Measurements from ENCODE around the gene PCNT. TPM values are rescaled to one million over a fixed set of nuclear protein-coding genes. Genes with fewer than 3 reads are reported as not detected.

The PCNT gene
- total RNA-seq, 1 donor from 2014 or later: 39.9 TPM

DNA sequence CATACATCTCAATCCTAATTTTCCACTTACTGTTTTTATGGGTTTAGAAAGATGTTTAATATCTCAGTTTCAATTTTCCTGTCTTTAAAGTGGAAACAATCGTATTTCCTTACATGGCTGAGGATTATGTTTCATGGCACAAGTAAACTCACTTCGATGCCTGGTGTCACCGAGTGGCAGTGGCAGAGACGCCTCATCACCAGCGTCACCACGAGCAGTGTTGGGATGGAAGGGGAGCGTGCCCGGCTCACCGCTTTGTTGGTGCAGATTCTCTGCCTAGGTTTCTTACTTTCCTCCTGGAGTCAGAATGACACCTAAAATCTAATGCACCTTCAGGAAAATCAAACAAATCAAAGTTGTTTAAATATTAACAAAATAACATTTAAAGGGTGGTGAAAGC, 86.6 kb downstream of the PCNT start:
- Histone ChIP-seq H3K9me3 (no peaks in the 10 kb centered on the region), H3K36me3 (peaks cover 12 to 36% of the 10 kb centered on the region in 2 donors), H3K27me3 (no peaks in the 10 kb centered on the region), H3K4me1 (no peaks in the 10 kb centered on the region), H3K4me3 (no peak overlapping the region), H3K27ac (no peak overlapping the region)
- intact Hi-C loops (cut with DNase I): no loop called here
- TF ChIP-seq, protein P1, sequence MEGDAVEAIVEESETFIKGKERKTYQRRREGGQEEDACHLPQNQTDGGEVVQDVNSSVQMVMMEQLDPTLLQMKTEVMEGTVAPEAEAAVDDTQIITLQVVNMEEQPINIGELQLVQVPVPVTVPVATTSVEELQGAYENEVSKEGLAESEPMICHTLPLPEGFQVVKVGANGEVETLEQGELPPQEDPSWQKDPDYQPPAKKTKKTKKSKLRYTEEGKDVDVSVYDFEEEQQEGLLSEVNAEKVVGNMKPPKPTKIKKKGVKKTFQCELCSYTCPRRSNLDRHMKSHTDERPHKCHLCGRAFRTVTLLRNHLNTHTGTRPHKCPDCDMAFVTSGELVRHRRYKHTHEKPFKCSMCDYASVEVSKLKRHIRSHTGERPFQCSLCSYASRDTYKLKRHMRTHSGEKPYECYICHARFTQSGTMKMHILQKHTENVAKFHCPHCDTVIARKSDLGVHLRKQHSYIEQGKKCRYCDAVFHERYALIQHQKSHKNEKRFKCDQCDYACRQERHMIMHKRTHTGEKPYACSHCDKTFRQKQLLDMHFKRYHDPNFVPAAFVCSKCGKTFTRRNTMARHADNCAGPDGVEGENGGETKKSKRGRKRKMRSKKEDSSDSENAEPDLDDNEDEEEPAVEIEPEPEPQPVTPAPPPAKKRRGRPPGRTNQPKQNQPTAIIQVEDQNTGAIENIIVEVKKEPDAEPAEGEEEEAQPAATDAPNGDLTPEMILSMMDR (IDR thresholded peaks at IDR 0.05): no peak
- no peak for DNase-seq (ENCODE audit: low spot score in 2 of 2)

DNA sequence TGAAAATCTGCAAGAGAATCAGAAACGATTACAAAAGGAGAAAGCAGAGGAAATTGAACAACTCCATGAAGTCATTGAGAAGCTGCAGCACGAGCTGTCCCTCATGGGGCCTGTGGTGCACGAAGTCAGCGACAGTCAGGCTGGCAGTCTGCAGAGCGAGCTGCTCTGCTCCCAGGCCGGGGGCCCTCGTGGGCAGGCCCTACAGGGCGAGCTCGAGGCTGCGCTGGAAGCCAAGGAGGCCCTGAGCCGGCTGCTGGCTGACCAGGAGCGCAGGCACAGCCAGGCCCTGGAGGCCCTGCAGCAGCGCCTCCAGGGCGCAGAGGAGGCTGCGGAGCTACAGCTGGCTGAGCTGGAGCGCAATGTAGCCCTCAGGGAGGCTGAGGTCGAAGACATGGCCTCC, 87.3 kb downstream of the PCNT start:
- Histone ChIP-seq H3K9me3 (no peaks in the 10 kb centered on the region), H3K27me3 (no peaks in the 10 kb centered on the region), H3K36me3 (peaks cover 19 to 38% of the 10 kb centered on the region in 2 donors), H3K27ac (no peak overlapping the region), H3K4me1 (no peaks in the 10 kb centered on the region), H3K4me3 (no peak overlapping the region)
- TF ChIP-seq, protein P1 (IDR thresholded peaks at IDR 0.05): no peak
- DNase-seq (ENCODE audit: low spot score in 2 of 2): no peak
- intact Hi-C loops (cut with DNase I): no loop called here

DNA sequence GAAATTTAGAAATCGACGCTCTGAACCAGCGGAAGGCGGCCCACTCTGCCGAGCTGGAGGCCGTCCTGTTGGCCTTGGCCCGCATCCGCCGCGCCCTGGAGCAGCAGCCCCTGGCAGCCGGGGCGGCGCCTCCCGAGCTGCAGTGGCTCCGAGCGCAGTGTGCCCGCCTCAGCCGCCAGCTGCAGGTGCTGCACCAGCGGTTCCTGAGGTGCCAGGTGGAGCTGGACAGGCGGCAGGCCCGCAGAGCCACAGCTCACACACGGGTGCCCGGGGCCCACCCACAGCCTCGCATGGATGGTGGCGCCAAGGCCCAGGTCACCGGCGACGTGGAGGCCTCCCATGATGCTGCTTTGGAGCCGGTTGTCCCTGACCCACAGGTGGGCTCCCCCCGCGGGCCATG, 87.7 kb downstream of the PCNT start:
- intact Hi-C loops (cut with DNase I): no loop called here
- Histone ChIP-seq H3K4me3 (no peak overlapping the region), H3K9me3 (no peaks in the 10 kb centered on the region), H3K27me3 (no peaks in the 10 kb centered on the region), H3K36me3 (peaks cover 23 to 42% of the 10 kb centered on the region in 2 donors), H3K4me1 (no peaks in the 10 kb centered on the region), H3K27ac (no peak overlapping the region)
- TF ChIP-seq, protein P1 (IDR thresholded peaks at IDR 0.05): no peak
- DNase-seq (ENCODE audit: low spot score in 2 of 2): no peak

DNA sequence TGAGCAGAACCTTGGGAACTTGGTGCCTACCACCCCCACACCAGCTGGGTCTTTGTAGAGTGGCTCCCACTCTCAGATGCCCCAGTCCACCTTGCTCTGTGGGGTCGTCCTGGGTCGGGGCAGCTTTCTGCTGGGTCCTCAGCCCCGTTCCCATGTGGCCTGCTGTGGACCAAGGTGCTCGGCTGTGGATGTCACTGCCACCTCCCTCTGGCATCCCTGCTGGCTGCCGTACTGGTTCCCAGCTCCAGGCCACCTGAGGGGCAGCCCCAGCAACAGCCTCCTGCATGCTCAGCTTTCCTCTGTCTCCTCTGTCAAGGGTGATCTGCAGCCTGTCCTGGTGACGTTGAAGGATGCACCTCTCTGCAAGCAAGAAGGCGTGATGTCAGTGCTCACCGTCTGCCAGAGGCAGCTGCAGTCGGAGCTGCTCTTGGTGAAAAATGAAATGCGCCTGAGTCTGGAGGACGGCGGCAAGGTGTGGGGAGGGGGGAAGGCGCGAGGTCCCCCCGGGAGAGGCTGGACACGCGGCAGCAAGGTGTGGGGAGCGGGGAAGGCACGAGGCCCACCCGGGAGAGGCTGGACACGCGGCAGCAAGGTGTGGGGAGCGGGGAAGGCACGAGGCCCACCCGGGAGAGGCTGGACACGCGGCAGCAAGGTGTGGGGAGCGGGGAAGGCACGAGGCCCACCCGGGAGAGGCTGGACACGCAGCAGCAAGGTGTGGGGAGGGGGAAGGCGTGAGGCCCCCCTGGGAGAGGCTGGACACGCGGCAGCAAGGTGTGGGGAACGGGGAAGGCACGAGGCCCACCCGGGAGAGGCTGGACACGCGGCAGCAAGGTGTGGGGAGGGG, 88.8 kb downstream of the PCNT start:
- DNase-seq (ENCODE audit: low spot score in 2 of 2): no peak
- H3K4me3 ChIP-seq: no peak overlapping the region
- intact Hi-C loops (cut with DNase I): no loop called here
- TF ChIP-seq, protein P1 (IDR thresholded peaks at IDR 0.05): no peak
- no peaks in the 10 kb centered on the region for H3K27me3 ChIP-seq
- no peak overlapping the region for H3K27ac ChIP-seq
- H3K36me3 ChIP-seq: peaks cover 27 to 50% of the 10 kb centered on the region in 2 donors
- H3K4me1 ChIP-seq: no peaks in the 10 kb centered on the region
- H3K9me3 ChIP-seq: no peaks in the 10 kb centered on the region

DNA sequence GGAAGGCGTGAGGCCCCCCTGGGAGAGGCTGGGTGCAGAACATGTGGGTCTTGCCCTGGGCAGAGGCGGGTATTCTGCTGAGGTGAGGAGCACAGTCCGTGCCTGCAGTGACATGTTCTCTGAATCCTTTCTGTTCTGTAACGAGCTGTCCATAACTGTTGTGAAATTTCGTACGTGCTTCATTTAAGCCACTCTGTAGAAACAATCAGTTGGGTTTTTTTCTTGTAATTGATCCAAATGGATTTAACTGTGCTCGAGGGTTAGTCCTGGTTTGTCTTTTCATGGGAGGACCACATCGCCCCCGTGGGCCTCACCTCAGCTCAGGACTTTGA, 89.4 kb downstream of the PCNT start:
- Histone ChIP-seq H3K9me3 (no peaks in the 10 kb centered on the region), H3K27ac (no peak overlapping the region), H3K4me1 (no peaks in the 10 kb centered on the region), H3K4me3 (no peak overlapping the region), H3K36me3 (peaks cover 28 to 52% of the 10 kb centered on the region in 2 donors), H3K27me3 (no peaks in the 10 kb centered on the region)
- intact Hi-C loops (cut with DNase I): no loop called here
- DNase-seq (ENCODE audit: low spot score in 2 of 2): no peak
- TF ChIP-seq, protein P1 (IDR thresholded peaks at IDR 0.05): no peak

DNA sequence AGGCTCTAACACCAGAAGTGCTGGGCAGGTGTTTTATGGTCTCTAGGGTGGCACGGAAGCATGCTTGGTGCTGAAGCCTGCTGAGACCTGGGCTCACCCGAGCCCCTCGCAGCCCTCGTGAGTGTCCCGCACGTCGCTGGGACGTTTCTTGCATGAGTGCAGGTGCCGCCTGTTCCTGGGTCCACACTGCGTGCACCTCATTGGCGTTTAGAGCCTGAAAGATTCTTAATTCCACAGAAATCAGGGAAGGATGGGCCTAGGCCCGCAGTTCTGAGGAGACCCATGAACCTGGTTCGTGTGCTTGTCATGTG, 91.0 kb downstream of the PCNT start:
- DNase-seq (ENCODE audit: low spot score in 2 of 2): no peak
- Histone ChIP-seq H3K4me1 (no peaks in the 10 kb centered on the region), H3K27me3 (no peaks in the 10 kb centered on the region), H3K36me3 (peaks cover 39 to 57% of the 10 kb centered on the region in 2 donors), H3K27ac (no peak overlapping the region), H3K9me3 (no peaks in the 10 kb centered on the region), H3K4me3 (no peak overlapping the region)
- TF ChIP-seq, protein P1 (IDR thresholded peaks at IDR 0.05): no peak
- intact Hi-C loops (cut with DNase I): no loop called here

Data from ascending aorta (tissue), 2 donors.